GM10248 (cell line): Measurements from ENCODE around the gene ATF2.
"Not testable (repeated sequence)": the region's sequence is repeated elsewhere in the genome, so short reads cannot be mapped to it uniquely, and the experiment has no call there.

Experiments
- CTCF ChIA-PET: fragments of 300-600 bp; sonication (Branson Sonifier 250); formaldehyde crosslinking; extraction: SDS; loops from one replicate; lab custom pipeline; 2021; ENCODE audit warnings: antibody characterized with exemption; lab: Yijun Ruan, JAX
- POLR2A ChIA-PET: fragments of 350-650 bp; sonication (Branson Sonifier 250); formaldehyde crosslinking; extraction: SDS; loops from one replicate; lab custom pipeline; 2020; ENCODE audit warnings: antibody characterized with exemption; lab: Yijun Ruan, JAX
- DNase-seq: peaks from one replicate; pipeline ENCODE4 v3.0.0; 2012; ENCODE audit errors: extremely low spot score
- TF ChIP-seq, protein P1 (sequence below): IDR thresholded peaks from 2 replicates; pipeline ENCODE4 v1.5.1; 2012; ENCODE audit warnings: mild to moderate bottlenecking, low read depth; ENCODE audit errors: extremely low read depth, missing control alignments, control extremely low read depth

The ATF2 gene

DNA sequence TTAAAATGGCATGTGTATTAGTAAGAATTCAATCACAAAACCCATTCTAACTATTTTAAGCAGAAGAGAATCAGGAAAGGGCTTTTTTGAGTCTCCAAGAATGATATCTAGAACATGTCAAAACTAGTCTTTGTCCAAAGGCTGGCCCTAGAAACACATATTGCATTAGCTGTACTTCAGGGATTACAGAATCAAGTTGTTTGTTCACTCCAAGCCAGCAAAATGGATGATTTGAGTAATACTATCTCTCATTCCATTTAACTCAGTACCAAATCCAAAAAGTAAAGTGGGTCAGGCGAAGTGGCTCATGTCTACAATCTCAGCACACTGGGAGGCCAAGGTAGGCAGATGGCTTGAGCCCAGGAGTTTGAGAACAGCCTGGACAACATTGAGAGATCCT lies 41.3 kb downstream of the ATF2 start:
- ChIA-PET CTCF (interaction anchor here (2.1 kb wide), 1 partner anchor 11 kb away, joined by 9 read pairs; no protein-coding TSS in a partner anchor), POLR2A (no interaction called here)
- DNase-seq, result no peak
- TF ChIP-seq, protein P1, sequence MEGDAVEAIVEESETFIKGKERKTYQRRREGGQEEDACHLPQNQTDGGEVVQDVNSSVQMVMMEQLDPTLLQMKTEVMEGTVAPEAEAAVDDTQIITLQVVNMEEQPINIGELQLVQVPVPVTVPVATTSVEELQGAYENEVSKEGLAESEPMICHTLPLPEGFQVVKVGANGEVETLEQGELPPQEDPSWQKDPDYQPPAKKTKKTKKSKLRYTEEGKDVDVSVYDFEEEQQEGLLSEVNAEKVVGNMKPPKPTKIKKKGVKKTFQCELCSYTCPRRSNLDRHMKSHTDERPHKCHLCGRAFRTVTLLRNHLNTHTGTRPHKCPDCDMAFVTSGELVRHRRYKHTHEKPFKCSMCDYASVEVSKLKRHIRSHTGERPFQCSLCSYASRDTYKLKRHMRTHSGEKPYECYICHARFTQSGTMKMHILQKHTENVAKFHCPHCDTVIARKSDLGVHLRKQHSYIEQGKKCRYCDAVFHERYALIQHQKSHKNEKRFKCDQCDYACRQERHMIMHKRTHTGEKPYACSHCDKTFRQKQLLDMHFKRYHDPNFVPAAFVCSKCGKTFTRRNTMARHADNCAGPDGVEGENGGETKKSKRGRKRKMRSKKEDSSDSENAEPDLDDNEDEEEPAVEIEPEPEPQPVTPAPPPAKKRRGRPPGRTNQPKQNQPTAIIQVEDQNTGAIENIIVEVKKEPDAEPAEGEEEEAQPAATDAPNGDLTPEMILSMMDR, result no peak

DNA sequence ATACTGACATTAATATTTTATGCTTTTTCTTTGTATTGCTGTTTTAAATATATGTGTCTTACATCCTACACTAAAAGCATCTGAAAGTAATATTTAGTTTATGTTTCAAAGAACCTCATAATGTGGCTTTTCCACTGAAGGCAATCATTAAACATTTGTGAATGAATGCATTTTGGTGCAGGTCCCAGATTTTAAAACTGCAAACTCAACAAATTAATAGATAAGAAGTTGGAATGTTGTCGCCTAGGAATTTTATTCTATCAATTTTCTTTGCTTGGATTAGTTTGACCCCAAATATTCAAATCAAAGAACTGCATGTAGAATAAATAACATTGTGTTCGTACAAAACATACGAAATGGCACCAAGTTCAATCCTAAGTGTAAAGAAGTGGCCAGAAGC lies 44.7 kb downstream of the ATF2 start:
- TF ChIP-seq, protein P1, result no peak
- CTCF ChIA-PET, result no interaction called here
- no peak for DNase-seq
- POLR2A ChIA-PET, result no interaction called here

DNA sequence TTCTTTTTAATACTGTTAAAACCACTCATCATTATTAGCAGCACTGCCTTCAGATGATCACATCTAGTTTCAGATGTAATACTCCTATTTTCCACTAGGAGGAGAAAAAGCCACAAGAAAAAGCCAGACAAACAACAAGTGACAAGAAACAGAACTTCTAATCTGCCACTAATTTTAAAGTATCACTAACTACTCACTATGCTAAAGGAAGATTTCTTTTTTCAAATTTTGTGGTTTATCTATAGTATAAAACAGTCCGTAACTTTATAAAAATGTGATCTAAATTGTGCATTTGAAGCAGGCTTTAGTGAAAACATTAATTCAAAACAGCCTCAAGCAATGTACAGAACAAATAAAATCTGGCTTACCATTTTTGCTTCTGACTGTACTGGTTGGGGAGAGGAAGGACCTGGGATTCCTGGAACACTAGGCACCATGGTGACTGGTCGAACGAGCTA lies 56.8 kb downstream of the ATF2 start:
- POLR2A ChIA-PET, result no interaction called here
- peak; percentile 34 for DNase-seq
- TF ChIP-seq, protein P1, result peak; percentile 49
- CTCF ChIA-PET, result interaction anchor here (0.7 to 2.1 kb wide), 9 partner anchors 9 to 61 kb away, joined by 3 to 7 read pairs (median 5); partner anchors contain the start of gene ATF2

DNA sequence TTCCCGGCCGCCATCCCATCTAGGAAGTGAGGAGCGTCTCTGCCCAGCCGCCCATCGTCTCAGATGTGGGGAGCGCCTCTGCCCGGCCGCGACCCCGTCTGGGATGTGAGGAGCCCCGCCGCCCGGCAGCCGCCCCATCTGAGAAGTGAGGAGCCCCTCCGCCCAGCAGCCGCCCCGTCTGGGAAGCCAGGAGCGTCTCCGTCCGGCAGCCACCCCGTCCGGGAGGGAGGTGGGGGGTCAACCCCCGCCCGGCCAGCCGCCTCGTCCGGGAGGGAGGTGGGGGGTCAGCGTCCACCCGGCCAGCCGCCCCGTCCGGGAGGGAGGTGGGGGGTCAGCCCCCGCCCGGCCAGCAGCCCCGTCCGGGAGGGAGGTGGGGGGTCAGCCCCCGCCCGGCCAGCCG lies 59.9 kb downstream of the ATF2 start:
- CTCF ChIA-PET, POLR2A ChIA-PET, DNase-seq: not testable (repeated sequence)

DNA sequence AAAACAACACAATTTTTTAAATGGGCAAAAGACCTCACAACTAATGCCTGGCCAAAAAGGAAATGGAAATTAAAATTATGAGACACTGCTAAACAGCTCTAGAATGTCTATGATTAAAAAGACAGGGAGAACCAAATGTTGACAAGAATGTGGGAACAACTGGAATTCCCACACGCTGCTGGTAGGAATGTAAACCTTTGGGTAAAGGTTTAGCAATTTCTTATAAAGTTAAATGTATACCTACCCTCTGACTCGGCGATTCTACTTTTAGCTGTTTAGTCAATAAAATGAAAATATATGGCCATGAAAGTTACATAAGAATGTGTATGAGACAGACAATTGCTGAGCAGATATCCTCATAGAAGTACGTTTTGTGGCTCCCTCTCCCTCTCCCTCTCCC lies 60.9 kb downstream of the ATF2 start:
- POLR2A ChIA-PET, result no interaction called here

DNA sequence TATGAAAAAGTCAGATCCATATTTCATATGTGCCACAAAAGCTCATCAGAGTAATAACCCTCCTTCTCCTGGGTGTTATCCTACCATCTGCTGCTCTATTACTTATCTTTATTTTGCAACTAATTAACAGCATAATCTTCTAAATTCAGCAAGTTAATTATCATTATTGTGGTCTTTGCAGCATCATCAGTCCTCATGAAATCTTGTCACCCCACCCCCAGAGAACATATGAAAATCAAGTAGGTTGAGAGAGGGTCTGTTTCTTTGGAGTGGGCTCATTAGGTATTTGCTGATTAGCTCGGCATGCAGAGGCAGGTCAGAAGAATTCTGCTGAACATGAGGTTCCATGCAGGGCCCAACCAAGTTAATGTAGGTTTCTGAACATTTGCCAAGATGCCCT lies 64.8 kb downstream of the ATF2 start:
- ChIA-PET POLR2A (no interaction called here), CTCF (no interaction called here)
- DNase-seq, result no peak
- TF ChIP-seq, protein P1, result no peak

More for the DNA sequence above, 60.9 kb downstream of the ATF2 start:
- DNase-seq, result no peak
- CTCF ChIA-PET, result interaction anchor here (0.7 kb wide), 1 partner anchor 24 kb away, joined by 3 read pairs; no protein-coding TSS in a partner anchor
- TF ChIP-seq, protein P1, result no peak

DNA sequence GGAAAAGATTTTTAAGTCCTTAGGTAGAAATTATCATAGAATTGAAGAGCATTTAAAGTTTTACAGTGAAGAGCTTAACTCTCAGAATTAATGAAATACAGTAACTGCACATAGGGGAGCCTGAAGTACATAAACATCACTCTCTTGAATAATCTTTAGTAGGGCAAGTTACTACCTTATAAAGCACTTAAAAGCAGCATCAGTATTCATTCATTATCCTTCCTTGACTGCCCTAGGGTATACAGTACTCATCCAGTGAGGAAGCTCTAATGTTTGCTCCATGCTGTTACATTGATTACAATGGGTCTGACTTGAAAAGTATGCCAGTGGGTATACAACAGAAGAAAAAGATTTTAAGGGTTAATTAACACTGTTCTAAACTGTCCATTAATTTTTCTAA lies 66.5 kb downstream of the ATF2 start:
- ChIA-PET CTCF (interaction anchor here (1.2 to 2.0 kb wide), 4 partner anchors 9 to 36 kb away, joined by 4 to 7 read pairs (median 6); no protein-coding TSS in a partner anchor), POLR2A (no interaction called here)
- no peak for DNase-seq
- TF ChIP-seq, protein P1, result no peak
